Mesenteric fat pad (tissue), 1 donor: Measurements from ENCODE around the gene KIFC3. TPM values are rescaled to one million over a fixed set of nuclear protein-coding genes. Genes with fewer than 3 reads are reported as not detected.

Source experiments
- DNase-seq: peaks from one replicate; pipeline ENCODE4 v3.0.0-alpha.2; 2020; ENCODE audit warnings: low spot score
- total RNA-seq: library from RNA; stranded (reverse); fragmentation: NEBNext Ultra II Directional; extraction: Animal tissue kit (Norgen Biotek cat#: 25700); gene quantifications from one replicate; pipeline ENCODE4 v1.2.1, GENCODE V29; 2021
- donor health status: DM: yes; HTN: yes; CAD: no.

The KIFC3 gene
- total RNA-seq, 1 donor from 2014 or later, result 62.3 TPM

GRCh38 chr16:57769541-57770145 is 32.6 kb downstream of the KIFC3 start:
- no peak for DNase-seq

- DNase-seq, result no peak
These were observed 35.5 kb downstream of the KIFC3 start for GRCh38 chr16:57766714-57767348.

- no peak for DNase-seq
These were observed 37.0 kb downstream of the KIFC3 start for GRCh38 chr16:57765160-57765728.

GRCh38 chr16:57764341-57765159 is 37.7 kb downstream of the KIFC3 start:
- no peak for DNase-seq

- no peak for DNase-seq
These were observed 38.3 kb downstream of the KIFC3 start for GRCh38 chr16:57764006-57764340.

- no peak for DNase-seq
These were observed 38.8 kb downstream of the KIFC3 start for GRCh38 chr16:57763285-57764005.

GRCh38 chr16:57762365-57763040 is 39.8 kb downstream of the KIFC3 start:
- no peak for DNase-seq

- no peak for DNase-seq
These were observed 40.3 kb downstream of the KIFC3 start for GRCh38 chr16:57761957-57762356.

- no peak for DNase-seq
These were observed 41.0 kb downstream of the KIFC3 start for GRCh38 chr16:57761301-57761700.

- no peak for DNase-seq
These were observed 41.7 kb downstream of the KIFC3 start for GRCh38 chr16:57760357-57761160.

GRCh38 chr16:57759541-57760356 is 42.5 kb downstream of the KIFC3 start:
- DNase-seq, result no peak

- no peak for DNase-seq
These were observed 43.2 kb downstream of the KIFC3 start for GRCh38 chr16:57759131-57759530.

GRCh38 chr16:57758331-57759117 is 43.8 kb downstream of the KIFC3 start:
- DNase-seq, result no peak

- DNase-seq, result no peak
These were observed 44.4 kb downstream of the KIFC3 start for GRCh38 chr16:57757883-57758282.

GRCh38 chr16:57757326-57757786 is 44.9 kb downstream of the KIFC3 start:
- DNase-seq, result peak; percentile 94

- no peak for DNase-seq
These were observed 45.6 kb downstream of the KIFC3 start for GRCh38 chr16:57756424-57757325.
